ENCODE measurements around the gene SLC39A11. TPM values are rescaled to one million over a fixed set of nuclear protein-coding genes. Genes with fewer than 3 reads are reported as not detected.

Gene SLC39A11
- total and polyA plus RNA-seq, 2 of the 13 experiments (the other 11 are each of a cell fraction or from before 2014, with no cell fraction given), result 17.2 to 31.5 TPM

- no peak overlapping the region for H2AFZ ChIP-seq (ENCODE audit: low read length)
- no peak for TF ChIP-seq PHF8 (CRISPR knock-in tag; IDR thresholded peaks at IDR 0.05)
- TF ChIP-seq ZNF12 (CRISPR knock-in tag; IDR thresholded peaks at IDR 0.05), result peak; percentile 95
- H3K4me2 ChIP-seq (ENCODE audit: low read depth, low read length), result no peak overlapping the region
- intact Hi-C loops (cut with micrococcal nuclease; ENCODE audit: unreplicated experiment) (no loop called here), in situ Hi-C loops (cut with HindIII; ENCODE audit: extremely low pct_ligation_motif_present, low pct_unique_long_range_greater_than_20kb) (no loop called here)
- H3K27ac ChIP-seq (ENCODE audit: extremely low read length, insufficient read depth, low read length), result no peak overlapping the region
- ChIA-PET CTCF (ENCODE audit: low intra/inter-chr PET ratio, low total read pairs) (no interaction called here), POLR2A (interaction anchor here (0.9 kb wide), 1 partner anchor 18 kb away, joined by 3 read pairs; no protein-coding TSS in a partner anchor)
- H4K20me1 ChIP-seq (ENCODE audit: insufficient read depth, low read length), result no peaks in the 10 kb centered on the region
- H3K27me3 ChIP-seq (ENCODE audit: control insufficient read depth in 1 of 2, insufficient read depth in 2 of 2, low read length in 2 of 2), result no peaks in the 10 kb centered on the region
- BruUV-seq (replicated peaks), result no TSS peak
- 88% methylated on average over 4 of the region's 4 CpGs for WGBS (ENCODE audit: low lambda C conversion rate)
- H3K79me2 ChIP-seq (ENCODE audit: insufficient read depth, low read length), result no peaks in the 10 kb centered on the region
- no peaks in the 10 kb centered on the region for H3K9me3 ChIP-seq (ENCODE audit: low read length)
- no peaks in the 10 kb centered on the region; a peak in 1 of 5 replicates for H3K36me3 ChIP-seq (replicated peaks in 1 of 2; ENCODE audit: control insufficient read depth in 1 of 2, insufficient read depth in 2 of 2, low read length in 2 of 2)
- ATAC-seq (no peak), DNase-seq (ENCODE audit: low spot score) (no peak), FAIRE-seq (peak; percentile 18)
- H3K4me1 ChIP-seq (ENCODE audit: insufficient read depth, low read length), result no peaks in the 10 kb centered on the region
- no peak overlapping the region for H3K9ac ChIP-seq (ENCODE audit: insufficient read depth, low read depth, low read length)
- H3K4me3 ChIP-seq (replicated peaks in 1 of 3; ENCODE audit: insufficient read depth in 1 of 3, low read depth in 2 of 3, low read length in 3 of 3), result no peak overlapping the region
These were observed 41.7 kb downstream of the SLC39A11 start for GRCh38 chr17:73050797-73051196.

DNA sequence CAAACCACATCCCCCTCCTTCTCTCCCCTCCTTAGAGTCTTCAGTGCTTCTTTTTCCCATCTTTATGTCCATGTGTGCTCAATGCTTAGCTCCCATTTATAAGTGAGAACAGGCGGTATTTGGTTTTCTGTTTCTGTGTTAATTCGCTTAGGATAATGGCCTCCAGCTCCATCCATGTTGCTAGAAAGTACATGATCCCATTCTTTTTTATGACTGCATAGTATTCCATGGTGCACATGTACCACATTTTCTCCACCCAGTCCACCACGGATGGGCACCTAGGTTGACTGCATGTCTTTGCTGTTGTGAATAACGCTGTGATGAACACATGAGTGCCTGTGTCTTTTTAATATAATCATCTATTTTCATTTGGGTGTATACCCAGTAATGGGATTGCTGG is 44.3 kb downstream of the SLC39A11 start:
- WGBS (ENCODE audit: low lambda C conversion rate), result 94% methylated on average over 4 of the region's 4 CpGs
- intact Hi-C loops (cut with micrococcal nuclease; ENCODE audit: unreplicated experiment) (no loop called here), in situ Hi-C loops (cut with HindIII; ENCODE audit: extremely low pct_ligation_motif_present, low pct_unique_long_range_greater_than_20kb) (no loop called here)
- no peak overlapping the region for H3K4me3 ChIP-seq (replicated peaks in 1 of 3; ENCODE audit: insufficient read depth in 1 of 3, low read depth in 2 of 3, low read length in 3 of 3)
- POLR2A ChIA-PET, result no interaction called here
- CTCF ChIA-PET (ENCODE audit: low intra/inter-chr PET ratio, low total read pairs), result no interaction called here
- FAIRE-seq (no peak), DNase-seq (ENCODE audit: low spot score) (no peak), ATAC-seq (no peak)
- H2AFZ ChIP-seq (ENCODE audit: low read length), result no peak overlapping the region
- BruUV-seq (replicated peaks), result no TSS peak
- no peaks in the 10 kb centered on the region; a peak in 1 of 5 replicates for H3K36me3 ChIP-seq (replicated peaks in 1 of 2; ENCODE audit: control insufficient read depth in 1 of 2, insufficient read depth in 2 of 2, low read length in 2 of 2)
- H3K4me1 ChIP-seq (ENCODE audit: insufficient read depth, low read length), result peaks cover 5% of the 10 kb centered on the region
- H3K27me3 ChIP-seq (ENCODE audit: control insufficient read depth in 1 of 2, insufficient read depth in 2 of 2, low read length in 2 of 2), result no peaks in the 10 kb centered on the region
- H3K9ac ChIP-seq (ENCODE audit: insufficient read depth, low read depth, low read length), result no peak overlapping the region
- no peaks in the 10 kb centered on the region for H4K20me1 ChIP-seq (ENCODE audit: insufficient read depth, low read length)
- H3K9me3 ChIP-seq (ENCODE audit: low read length), result no peaks in the 10 kb centered on the region
- H3K27ac ChIP-seq (ENCODE audit: extremely low read length, insufficient read depth, low read length), result no peak overlapping the region
- no peak overlapping the region for H3K4me2 ChIP-seq (ENCODE audit: low read depth, low read length)
- H3K79me2 ChIP-seq (ENCODE audit: insufficient read depth, low read length), result no peaks in the 10 kb centered on the region
- TF ChIP-seq ZSCAN30 (CRISPR knock-in tag; IDR thresholded peaks at IDR 0.05), result no peak
- no peak for TF ChIP-seq CAMTA2 (CRISPR knock-in tag; IDR thresholded peaks at IDR 0.05; ENCODE audit: borderline replicate concordance)
- TF ChIP-seq JDP2 (CRISPR knock-in tag; IDR thresholded peaks at IDR 0.05; ENCODE audit: borderline replicate concordance), result no peak
- no peak for TF ChIP-seq ISX (CRISPR knock-in tag; conservative IDR thresholded peaks at IDR 0.05)
- no peak for TF ChIP-seq FOXM1 (CRISPR knock-in tag; IDR thresholded peaks at IDR 0.05)
- TF ChIP-seq TOPORS (CRISPR knock-in tag; IDR thresholded peaks at IDR 0.05), result no peak
- TF ChIP-seq SUZ12 (IDR thresholded peaks at IDR 0.05; ENCODE audit: low read depth, low read length), result no peak
- TF ChIP-seq NCOR1 (IDR thresholded peaks at IDR 0.05; ENCODE audit: borderline replicate concordance, low read length), result no peak
- no peak for TF ChIP-seq HNF4A (CRISPR knock-in tag; IDR thresholded peaks at IDR 0.05)
- TF ChIP-seq SMYD3 (CRISPR knock-in tag; IDR thresholded peaks at IDR 0.05), result no peak
- TF ChIP-seq ZNF460 (CRISPR knock-in tag; IDR thresholded peaks at IDR 0.05; ENCODE audit: borderline replicate concordance), result no peak
- no peak for TF ChIP-seq CREB1 (IDR thresholded peaks at IDR 0.05)
- no peak for TF ChIP-seq CREB1 (CRISPR knock-in tag; IDR thresholded peaks at IDR 0.05)
- TF ChIP-seq ZNF430 (CRISPR knock-in tag; IDR thresholded peaks at IDR 0.05), result no peak
- no peak for TF ChIP-seq ZSCAN31 (CRISPR knock-in tag; IDR thresholded peaks at IDR 0.05; ENCODE audit: low read depth)
- TF ChIP-seq ARID2 (CRISPR knock-in tag; IDR thresholded peaks at IDR 0.05; ENCODE audit: borderline replicate concordance), result no peak
- no peak for TF ChIP-seq MIER2 (CRISPR knock-in tag; IDR thresholded peaks at IDR 0.05)

Data from HepG2 (cell line).